GM23338 (cell line): ENCODE results near the gene KRT25. TPM values are rescaled to one million over a fixed set of nuclear protein-coding genes. Genes with fewer than 3 reads are reported as not detected.

Experiments
- ATAC-seq: fragments of 200-7000 bp; cut with Tn5 transposase; 3 replicates; pipeline ENCODE4 v1.9.1; 2020
- DNase-seq: peaks from one replicate; pipeline ENCODE4 v3.0.0-alpha.2; 2015; ENCODE audit warnings: low spot score
- H2AFZ ChIP-seq: fragments of 200-600 bp; sonication (generic); 2 replicates; pipeline ENCODE4 v1.8.0; 2016; ENCODE audit warnings: antibody characterized with exemption, mild to moderate bottlenecking, moderate library complexity
- H3F3A ChIP-seq: fragments of 200-600 bp; sonication (generic); replicated peaks from 2 replicates; pipeline ENCODE4 v1.8.0; 2017; ENCODE audit warnings: antibody characterized with exemption, mixed run types, low read depth
- H3K27ac ChIP-seq: fragments of 200-600 bp; sonication (generic); 2 replicates; pipeline ENCODE4 v1.6.1; 2016; ENCODE audit warnings: low read depth
- H3K27me3 ChIP-seq: fragments of 200-600 bp; sonication (generic); 2 replicates; pipeline ENCODE4 v1.8.0; 2016; ENCODE audit warnings: mild to moderate bottlenecking, mixed run types, moderate library complexity; ENCODE audit not compliant: insufficient read depth
- H3K36me3 ChIP-seq: fragments of 200-600 bp; sonication (generic); 2 replicates; pipeline ENCODE4 v1.8.0; 2016; ENCODE audit warnings: mild to moderate bottlenecking; ENCODE audit not compliant: insufficient read depth
- H3K4me1 ChIP-seq: fragments of 200-600 bp; sonication (generic); 2 replicates; pipeline ENCODE4 v1.8.0; 2016; ENCODE audit warnings: mild to moderate bottlenecking, moderate library complexity; ENCODE audit not compliant: insufficient read depth
- H3K4me2 ChIP-seq: fragments of 200-600 bp; sonication (generic); 2 replicates; pipeline ENCODE4 v1.7.1; 2017; ENCODE audit warnings: mixed run types
- H3K4me3 ChIP-seq: fragments of 200-600 bp; sonication (generic); 2 replicates; pipeline ENCODE4 v1.6.1; 2016; ENCODE audit warnings: mixed run types
- H3K79me2 ChIP-seq: fragments of 200-600 bp; sonication (generic); replicated peaks from 2 replicates; pipeline ENCODE4 v1.8.0; 2017; ENCODE audit warnings: mild to moderate bottlenecking; ENCODE audit not compliant: insufficient read depth
- H3K9me2 ChIP-seq: fragments of 200-600 bp; sonication (generic); 2 replicates; pipeline ENCODE4 v1.8.0; 2017; ENCODE audit not compliant: insufficient read depth
- H4K20me1 ChIP-seq: fragments of 200-600 bp; sonication (generic); replicated peaks from 2 replicates; pipeline ENCODE4 v1.8.0; 2017; ENCODE audit warnings: mild to moderate bottlenecking; ENCODE audit not compliant: insufficient read depth
- H3K27ac Mint-ChIP-seq: 2 replicates; pipeline ENCODE4 v1.8.0; 2020; ENCODE audit warnings: inconsistent platforms, mild to moderate bottlenecking, moderate library complexity, mixed read lengths
- H3K27me3 Mint-ChIP-seq: 3 replicates; pipeline ENCODE4 v1.8.0; 2022; ENCODE audit warnings: low read depth, mild to moderate bottlenecking, moderate library complexity, mixed read lengths, inconsistent platforms; ENCODE audit not compliant: insufficient read depth, poor library complexity
- H3K36me3 Mint-ChIP-seq: 3 replicates; pipeline ENCODE4 v1.8.0; 2021; ENCODE audit warnings: low read depth, mild to moderate bottlenecking, inconsistent platforms, moderate library complexity, mixed read lengths
- H3K4me1 Mint-ChIP-seq: 3 replicates; pipeline ENCODE4 v1.8.0; 2020; ENCODE audit warnings: mild to moderate bottlenecking, inconsistent platforms, mixed read lengths
- H3K4me3 Mint-ChIP-seq: 3 replicates; pipeline ENCODE4 v1.8.0; 2021; ENCODE audit warnings: moderate library complexity, mild to moderate bottlenecking, inconsistent platforms, mixed read lengths
- H3K9me3 Mint-ChIP-seq: 3 replicates; pipeline ENCODE4 v1.8.0; 2020; ENCODE audit warnings: moderate library complexity, mild to moderate bottlenecking, inconsistent platforms, mixed read lengths
- ZNF114 ChIP-seq: fragments of 250-450 bp; sonication (Bioruptor Pico); IDR thresholded peaks from 2 replicates; pipeline ENCODE4 v1.5.0; 2020; ENCODE audit warnings: mild to moderate bottlenecking, moderate library complexity
- polyA plus RNA-seq: library from polyadenylated mRNA; unstranded; fragments of >200 nt; fragmentation: Nextera tagmentation; extraction: Ambion mirVana; gene quantifications from 2 replicates; pipeline ENCODE4 v1.2.1, GENCODE V29; 2016
- total RNA-seq: library from RNA; depleted of rRNA; stranded (reverse); fragments of >200 nt; shearing (Covaris generic); gene quantifications from 2 replicates; pipeline ENCODE4 v1.2.3, GENCODE V29; 2014
- TF ChIP-seq, protein P1 (sequence below): fragments of 250-450 bp; sonication (Bioruptor Pico); IDR thresholded peaks from 2 replicates; pipeline ENCODE4 v1.5.0; 2020; ENCODE audit warnings: mild to moderate bottlenecking, moderate library complexity
- TF ChIP-seq, protein P2 (sequence below), 2 experiments: fragments of 200-600 bp in 1 of 2; sonication (generic) in 1 of 2; conservative IDR thresholded peaks; 2 replicates each; pipeline versions ENCODE4 v1.5.1 to v1.6.1; 2016 to 2017; ENCODE audit warnings: antibody characterized with exemption in 2 of 2, low read depth in 2 of 2, mild to moderate bottlenecking in 2 of 2, moderate library complexity in 1 of 2

The KRT25 gene
- total and polyA plus RNA-seq, 2 experiments from 2014 or later = not detected

DNA sequence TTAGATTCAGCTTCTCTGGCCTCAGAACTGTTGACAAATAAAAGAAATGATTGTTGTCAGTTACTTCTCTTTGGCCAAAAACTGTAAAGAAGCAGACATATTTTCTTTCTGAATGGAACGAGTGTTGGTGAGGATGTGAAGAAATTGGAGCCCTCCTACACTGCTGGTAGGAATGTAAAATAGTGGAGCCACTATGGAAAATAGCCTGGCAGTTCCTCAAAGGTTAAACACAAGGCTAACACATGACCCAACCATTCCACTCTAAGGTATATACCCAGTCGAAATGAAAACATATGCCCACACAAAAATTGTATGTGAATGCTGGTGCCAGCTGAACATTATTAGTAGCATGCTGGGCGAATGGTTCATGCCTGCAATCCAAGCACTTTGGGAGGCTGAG is 37.4 kb downstream of the KRT25 start (continued):
- TF ChIP-seq, protein P1, sequence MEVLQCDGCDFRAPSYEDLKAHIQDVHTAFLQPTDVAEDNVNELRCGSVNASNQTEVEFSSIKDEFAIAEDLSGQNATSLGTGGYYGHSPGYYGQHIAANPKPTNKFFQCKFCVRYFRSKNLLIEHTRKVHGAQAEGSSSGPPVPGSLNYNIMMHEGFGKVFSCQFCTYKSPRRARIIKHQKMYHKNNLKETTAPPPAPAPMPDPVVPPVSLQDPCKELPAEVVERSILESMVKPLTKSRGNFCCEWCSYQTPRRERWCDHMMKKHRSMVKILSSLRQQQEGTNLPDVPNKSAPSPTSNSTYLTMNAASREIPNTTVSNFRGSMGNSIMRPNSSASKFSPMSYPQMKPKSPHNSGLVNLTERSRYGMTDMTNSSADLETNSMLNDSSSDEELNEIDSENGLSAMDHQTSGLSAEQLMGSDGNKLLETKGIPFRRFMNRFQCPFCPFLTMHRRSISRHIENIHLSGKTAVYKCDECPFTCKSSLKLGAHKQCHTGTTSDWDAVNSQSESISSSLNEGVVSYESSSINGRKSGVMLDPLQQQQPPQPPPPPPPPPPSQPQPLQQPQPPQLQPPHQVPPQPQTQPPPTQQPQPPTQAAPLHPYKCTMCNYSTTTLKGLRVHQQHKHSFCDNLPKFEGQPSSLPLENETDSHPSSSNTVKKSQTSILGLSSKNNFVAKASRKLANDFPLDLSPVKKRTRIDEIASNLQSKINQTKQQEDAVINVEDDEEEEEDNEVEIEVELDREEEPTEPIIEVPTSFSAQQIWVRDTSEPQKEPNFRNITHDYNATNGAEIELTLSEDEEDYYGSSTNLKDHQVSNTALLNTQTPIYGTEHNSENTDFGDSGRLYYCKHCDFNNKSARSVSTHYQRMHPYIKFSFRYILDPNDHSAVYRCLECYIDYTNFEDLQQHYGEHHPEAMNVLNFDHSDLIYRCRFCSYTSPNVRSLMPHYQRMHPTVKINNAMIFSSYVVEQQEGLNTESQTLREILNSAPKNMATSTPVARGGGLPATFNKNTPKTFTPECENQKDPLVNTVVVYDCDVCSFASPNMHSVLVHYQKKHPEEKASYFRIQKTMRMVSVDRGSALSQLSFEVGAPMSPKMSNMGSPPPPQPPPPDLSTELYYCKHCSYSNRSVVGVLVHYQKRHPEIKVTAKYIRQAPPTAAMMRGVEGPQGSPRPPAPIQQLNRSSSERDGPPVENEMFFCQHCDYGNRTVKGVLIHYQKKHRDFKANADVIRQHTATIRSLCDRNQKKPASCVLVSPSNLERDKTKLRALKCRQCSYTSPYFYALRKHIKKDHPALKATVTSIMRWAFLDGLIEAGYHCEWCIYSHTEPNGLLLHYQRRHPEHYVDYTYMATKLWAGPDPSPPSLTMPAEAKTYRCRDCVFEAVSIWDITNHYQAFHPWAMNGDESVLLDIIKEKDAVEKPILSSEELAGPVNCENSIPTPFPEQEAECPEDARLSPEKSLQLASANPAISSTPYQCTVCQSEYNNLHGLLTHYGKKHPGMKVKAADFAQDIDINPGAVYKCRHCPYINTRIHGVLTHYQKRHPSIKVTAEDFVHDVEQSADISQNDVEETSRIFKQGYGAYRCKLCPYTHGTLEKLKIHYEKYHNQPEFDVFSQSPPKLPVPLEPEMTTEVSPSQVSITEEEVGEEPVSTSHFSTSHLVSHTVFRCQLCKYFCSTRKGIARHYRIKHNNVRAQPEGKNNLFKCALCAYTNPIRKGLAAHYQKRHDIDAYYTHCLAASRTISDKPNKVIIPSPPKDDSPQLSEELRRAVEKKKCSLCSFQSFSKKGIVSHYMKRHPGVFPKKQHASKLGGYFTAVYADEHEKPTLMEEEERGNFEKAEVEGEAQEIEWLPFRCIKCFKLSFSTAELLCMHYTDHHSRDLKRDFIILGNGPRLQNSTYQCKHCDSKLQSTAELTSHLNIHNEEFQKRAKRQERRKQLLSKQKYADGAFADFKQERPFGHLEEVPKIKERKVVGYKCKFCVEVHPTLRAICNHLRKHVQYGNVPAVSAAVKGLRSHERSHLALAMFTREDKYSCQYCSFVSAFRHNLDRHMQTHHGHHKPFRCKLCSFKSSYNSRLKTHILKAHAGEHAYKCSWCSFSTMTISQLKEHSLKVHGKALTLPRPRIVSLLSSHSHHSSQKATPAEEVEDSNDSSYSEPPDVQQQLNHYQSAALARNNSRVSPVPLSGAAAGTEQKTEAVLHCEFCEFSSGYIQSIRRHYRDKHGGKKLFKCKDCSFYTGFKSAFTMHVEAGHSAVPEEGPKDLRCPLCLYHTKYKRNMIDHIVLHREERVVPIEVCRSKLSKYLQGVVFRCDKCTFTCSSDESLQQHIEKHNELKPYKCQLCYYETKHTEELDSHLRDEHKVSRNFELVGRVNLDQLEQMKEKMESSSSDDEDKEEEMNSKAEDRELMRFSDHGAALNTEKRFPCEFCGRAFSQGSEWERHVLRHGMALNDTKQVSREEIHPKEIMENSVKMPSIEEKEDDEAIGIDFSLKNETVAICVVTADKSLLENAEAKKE = no peak

- no peak for TF ChIP-seq ZNF114 (CRISPR knock-in tag)
- TF ChIP-seq, protein P2, sequence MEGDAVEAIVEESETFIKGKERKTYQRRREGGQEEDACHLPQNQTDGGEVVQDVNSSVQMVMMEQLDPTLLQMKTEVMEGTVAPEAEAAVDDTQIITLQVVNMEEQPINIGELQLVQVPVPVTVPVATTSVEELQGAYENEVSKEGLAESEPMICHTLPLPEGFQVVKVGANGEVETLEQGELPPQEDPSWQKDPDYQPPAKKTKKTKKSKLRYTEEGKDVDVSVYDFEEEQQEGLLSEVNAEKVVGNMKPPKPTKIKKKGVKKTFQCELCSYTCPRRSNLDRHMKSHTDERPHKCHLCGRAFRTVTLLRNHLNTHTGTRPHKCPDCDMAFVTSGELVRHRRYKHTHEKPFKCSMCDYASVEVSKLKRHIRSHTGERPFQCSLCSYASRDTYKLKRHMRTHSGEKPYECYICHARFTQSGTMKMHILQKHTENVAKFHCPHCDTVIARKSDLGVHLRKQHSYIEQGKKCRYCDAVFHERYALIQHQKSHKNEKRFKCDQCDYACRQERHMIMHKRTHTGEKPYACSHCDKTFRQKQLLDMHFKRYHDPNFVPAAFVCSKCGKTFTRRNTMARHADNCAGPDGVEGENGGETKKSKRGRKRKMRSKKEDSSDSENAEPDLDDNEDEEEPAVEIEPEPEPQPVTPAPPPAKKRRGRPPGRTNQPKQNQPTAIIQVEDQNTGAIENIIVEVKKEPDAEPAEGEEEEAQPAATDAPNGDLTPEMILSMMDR (conservative IDR thresholded peaks at IDR 0.05; ENCODE audit: low read depth in 2 of 2) = peak; percentile 16 to 44; a peak in 3 of 4 replicates
- Mint-ChIP-seq H3K4me1 (no peaks in the 10 kb centered on the region; the same call in 2 of the 3 replicates), H3K27me3 (peaks cover 5% of the 10 kb centered on the region), H3K36me3 (no peaks in the 10 kb centered on the region), H3K4me3 (no peak overlapping the region), H3K9me3 (no peaks in the 10 kb centered on the region), H3K27ac (no peak overlapping the region)
- Histone ChIP-seq H3K36me3 (no peaks in the 10 kb centered on the region), H3K79me2 (no peaks in the 10 kb centered on the region), H3K4me1 (no peaks in the 10 kb centered on the region), H3K4me3 (no peak overlapping the region), H3K4me2 (no peak overlapping the region), H3F3A (no peaks in the 10 kb centered on the region), H3K27me3 (no peaks in the 10 kb centered on the region), H3K9me2 (no peaks in the 10 kb centered on the region), H3K27ac (no peak overlapping the region), H4K20me1 (no peaks in the 10 kb centered on the region), H2AFZ (no peak overlapping the region)
- DNase-seq (no peak), ATAC-seq (no peak)
These were observed 40.7 kb downstream of the KRT25 start for GRCh38 chr17:40714473-40714872.
